H1 (cell line): ENCODE data around the gene ATP2A3. TPM values are rescaled to one million over a fixed set of nuclear protein-coding genes. Genes with fewer than 3 reads are reported as not detected.

Source experiments
- ATF3 ChIP-seq: IDR thresholded peaks from 2 replicates; pipeline ENCODE4 v1.6.1; 2011; ENCODE audit warnings: low read depth, mild to moderate bottlenecking, low read length; ENCODE audit not compliant: insufficient read depth
- CHD1 ChIP-seq: IDR thresholded peaks from 2 replicates; pipeline ENCODE4 v1.6.1; 2012; ENCODE audit warnings: low read depth, low read length, improper control_type of control experiment
- EZH2 ChIP-seq: fragments of 200-600 bp; sonication (generic); IDR thresholded peaks from 2 replicates; pipeline ENCODE4 v1.7.1; 2012; ENCODE audit warnings: low read depth, mild to moderate bottlenecking, moderate library complexity, low read length, inconsistent platforms; ENCODE audit not compliant: severe bottlenecking
- GTF2F1 ChIP-seq: IDR thresholded peaks from 2 replicates; pipeline ENCODE4 v1.6.1; 2012; ENCODE audit warnings: low read depth, low read length, improper control_type of control experiment, borderline replicate concordance
- KDM1A ChIP-seq: fragments of 200-600, 300-600 bp; sonication (generic); IDR thresholded peaks from 2 replicates; pipeline ENCODE4 v1.7.1; 2016; ENCODE audit warnings: mild to moderate bottlenecking, low read length, borderline replicate concordance
- SP1 ChIP-seq: IDR thresholded peaks from 2 replicates; pipeline ENCODE4 v1.6.1; 2011; ENCODE audit warnings: low read depth, low read length
- SUZ12 ChIP-seq: fragments of 200-600 bp; sonication (generic); IDR thresholded peaks from 2 replicates; pipeline ENCODE4 v1.6.1; 2012; ENCODE audit warnings: mild to moderate bottlenecking, inconsistent platforms, low read length, moderate library complexity, mixed read lengths
- TCF12 ChIP-seq: IDR thresholded peaks from 2 replicates; pipeline ENCODE4 v1.6.1; 2011; ENCODE audit warnings: low read depth, mild to moderate bottlenecking, low read length
- USF2 ChIP-seq: IDR thresholded peaks from 2 replicates; pipeline ENCODE4 v1.6.1; 2011; ENCODE audit warnings: low read length, improper control_type of control experiment
- polyA plus RNA-seq, 7 experiments: library from polyadenylated mRNA; depleted of rRNA in 3 of 7; stranded (reverse) in 5 of 7; unstranded in 2 of 7; fragments of >200 nt in 5 of 7; fragments of 200-250 nt in 2 of 7; gene quantifications; 1 replicate in 5 of 7; 2 replicates in 1 of 7; 4 replicates in 1 of 7; pipeline versions ENCODE4 v1.2.1 to v1.2.3, GENCODE V29; 2011 to 2013; ENCODE audit warnings: missing spikeins in 2 of 7, mixed read lengths in 2 of 7
- total RNA-seq: library from RNA; stranded (reverse); fragmentation: NEBNext Ultra II Directional; extraction: Animal tissue kit (Norgen Biotek cat#: 25700); gene quantifications from 2 replicates; pipeline ENCODE4 v1.2.1, GENCODE V29; 2021

The ATP2A3 gene
- total and polyA plus RNA-seq, 2 of the 8 experiments (the other 6 are each of a cell fraction or from before 2014, with no cell fraction given) = 18.4 to 32.5 TPM

GRCh38 chr17:3935825-3936355, 28.3 kb downstream of the ATP2A3 start (continued):
- TF ChIP-seq ATF3 (no peak), KDM1A (no peak), SUZ12 (no peak), EZH2 (no peak), CHD1 (no peak), GTF2F1 (no peak), TCF12 (no peak), USF2 (no peak), SP1 (no peak)
- TF ChIP-seq, all 59 proteins: peak for 0
